GM21723 (cell line): ENCODE measurements around the gene ADCY3.

Source experiments
- ATAC-seq: cut with Tn5 transposase; IDR thresholded peaks from one replicate; pipeline ENCODE4 v1.9.1; 2021; ENCODE audit warnings: mild to moderate bottlenecking, moderate library complexity; ENCODE audit not compliant: unreplicated experiment

Gene ADCY3

GRCh38 chr2:24906466-24906865, 13.6 kb downstream of the ADCY3 start:
- no peak for ATAC-seq

- ATAC-seq = no peak
Measured at GRCh38 chr2:24903161-24904103, 16.6 kb downstream of the ADCY3 start.

- ATAC-seq = no peak
Measured at GRCh38 chr2:24899361-24899910, 20.6 kb downstream of the ADCY3 start.

DNA sequence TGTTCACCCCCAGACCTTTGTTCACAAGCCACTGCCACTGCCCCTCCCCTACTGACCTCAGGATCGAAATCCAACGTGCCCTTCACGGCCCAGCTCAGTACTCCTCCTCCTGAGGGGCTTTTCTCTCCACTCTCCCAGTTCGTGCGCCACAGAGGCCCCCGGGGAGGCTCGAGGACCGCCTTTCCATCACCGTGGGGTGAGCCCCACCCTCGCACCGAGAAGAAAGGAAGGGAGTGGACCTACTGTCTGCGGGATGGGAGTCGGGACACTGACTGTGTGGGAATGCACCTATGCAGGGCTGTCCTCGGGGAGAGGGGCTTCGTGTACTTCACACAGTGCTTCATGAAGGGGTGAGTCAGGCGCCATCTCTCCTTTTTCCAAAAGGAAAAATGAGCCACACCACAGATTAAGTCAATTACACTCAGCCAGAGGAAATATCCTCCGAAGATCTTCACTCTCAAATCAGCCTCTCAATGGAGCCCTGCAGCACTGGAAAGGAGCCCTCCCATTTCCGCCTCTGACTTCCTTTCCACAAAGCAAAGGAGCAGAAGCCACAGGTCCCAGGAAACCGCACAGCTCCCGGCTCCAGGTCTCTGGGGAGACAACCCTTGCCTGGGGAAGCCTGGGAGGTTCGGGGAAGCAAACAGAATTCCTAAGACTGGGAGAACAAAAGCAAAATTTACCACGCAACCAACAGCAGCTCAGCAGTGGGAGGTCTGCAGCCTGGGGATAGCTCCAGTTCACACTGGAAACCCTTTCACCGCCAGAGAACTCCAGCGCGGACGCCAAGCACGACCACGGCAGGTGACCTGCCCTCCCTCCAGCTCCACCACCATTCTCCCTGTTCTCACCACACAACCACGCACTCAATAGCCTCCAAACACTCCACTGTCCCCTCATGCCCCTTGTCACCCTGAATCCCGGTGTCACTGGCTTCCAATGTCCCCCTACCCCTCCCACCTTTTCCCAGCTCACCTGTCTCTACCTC, 21.6 kb downstream of the ADCY3 start:
- ATAC-seq = no peak

DNA sequence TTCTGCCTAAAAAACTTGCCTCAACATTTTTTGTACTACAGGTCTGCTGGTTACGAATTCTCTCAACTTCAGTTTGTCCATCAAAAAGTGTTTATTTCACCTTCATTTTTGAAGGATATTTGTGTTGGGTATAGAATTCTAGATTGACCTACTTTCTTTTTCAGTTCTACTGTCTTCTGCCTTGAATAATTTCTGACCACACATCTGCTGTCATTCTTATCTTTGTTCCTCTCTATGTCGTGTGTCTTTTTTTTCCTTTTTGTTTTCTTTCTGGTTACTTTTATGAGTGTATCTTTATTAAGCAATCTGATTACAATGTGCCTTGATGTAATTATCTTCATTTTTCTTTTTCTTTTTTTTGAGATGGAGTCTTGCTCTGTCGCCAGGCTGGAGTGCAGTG, 25.3 kb downstream of the ADCY3 start:
- no peak for ATAC-seq

DNA sequence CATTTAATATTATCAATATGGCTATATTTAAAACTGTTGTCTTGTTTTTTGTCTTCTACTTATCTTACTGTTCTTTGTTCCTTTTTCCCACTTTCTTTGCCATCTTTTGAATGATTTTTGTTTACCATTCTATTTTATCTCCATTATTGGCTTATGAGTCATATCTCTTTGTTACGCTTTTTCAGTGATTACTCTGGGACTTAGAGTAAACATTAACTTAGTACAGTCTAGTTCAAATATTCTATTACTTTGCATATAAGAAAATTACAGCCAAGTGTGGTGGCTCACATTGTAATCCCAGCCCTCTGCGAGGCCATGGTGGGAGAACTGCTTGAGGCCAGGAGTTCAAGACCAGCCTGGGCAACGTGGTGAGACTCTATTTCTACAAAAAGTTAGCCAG, 26.1 kb downstream of the ADCY3 start:
- ATAC-seq = no peak

DNA sequence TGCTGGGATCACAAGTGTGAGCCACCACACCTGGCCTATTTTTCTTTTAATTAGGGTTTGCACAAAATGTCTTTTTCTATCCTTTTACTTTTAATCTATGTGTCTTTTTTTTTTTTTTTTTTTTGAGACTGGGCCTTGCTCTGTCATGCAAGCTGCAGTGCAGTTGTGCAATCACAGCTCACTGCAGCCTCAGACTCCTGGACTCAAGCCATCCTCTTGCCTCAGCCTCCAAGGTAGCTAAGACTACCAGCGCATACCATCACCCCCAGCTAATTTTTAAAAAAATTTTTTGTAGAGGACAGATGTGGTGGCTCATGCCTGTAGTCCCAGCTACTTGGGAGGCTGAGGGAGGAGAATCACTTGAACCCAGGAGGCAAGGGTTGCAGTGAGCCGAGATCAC, 27.1 kb downstream of the ADCY3 start:
- ATAC-seq = no peak

DNA sequence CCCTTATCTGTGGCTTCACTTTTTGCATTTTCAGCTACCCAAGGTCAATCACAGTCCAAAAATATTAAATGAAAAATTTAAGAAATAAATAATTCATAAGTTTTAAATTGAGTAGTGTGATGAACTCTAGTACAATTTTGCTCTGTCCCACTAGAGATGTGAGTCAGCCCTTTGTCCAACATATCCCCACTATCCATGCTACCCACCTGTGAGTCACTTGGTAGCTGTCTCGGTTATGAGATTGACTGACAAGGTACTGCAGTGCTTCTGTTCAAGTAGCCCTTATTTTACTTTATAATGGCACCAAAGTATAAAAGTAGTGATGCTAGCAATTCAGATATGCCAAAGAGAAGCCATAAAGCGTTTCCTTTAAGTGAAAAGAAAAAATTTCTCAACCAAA, 28.8 kb downstream of the ADCY3 start:
- ATAC-seq = no peak

DNA sequence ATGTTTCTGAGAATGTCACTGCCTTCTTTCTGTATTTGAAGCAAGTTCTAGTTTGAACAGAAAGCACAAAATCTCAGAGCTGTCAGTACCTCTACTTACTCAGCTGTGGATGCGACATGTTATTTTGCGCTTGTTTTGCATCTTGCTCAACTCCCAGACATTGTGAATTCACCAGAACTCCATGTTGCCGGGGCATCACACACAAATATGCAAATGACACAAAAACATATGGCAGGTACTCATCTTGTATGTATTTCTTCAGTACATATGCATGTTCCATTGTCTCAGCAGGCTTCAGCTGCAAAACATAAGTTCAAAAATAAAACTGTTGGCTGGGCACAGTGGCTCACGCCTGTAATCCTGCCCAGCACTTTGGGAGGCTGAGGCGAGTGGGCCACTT, 30.8 kb downstream of the ADCY3 start:
- no peak for ATAC-seq

DNA sequence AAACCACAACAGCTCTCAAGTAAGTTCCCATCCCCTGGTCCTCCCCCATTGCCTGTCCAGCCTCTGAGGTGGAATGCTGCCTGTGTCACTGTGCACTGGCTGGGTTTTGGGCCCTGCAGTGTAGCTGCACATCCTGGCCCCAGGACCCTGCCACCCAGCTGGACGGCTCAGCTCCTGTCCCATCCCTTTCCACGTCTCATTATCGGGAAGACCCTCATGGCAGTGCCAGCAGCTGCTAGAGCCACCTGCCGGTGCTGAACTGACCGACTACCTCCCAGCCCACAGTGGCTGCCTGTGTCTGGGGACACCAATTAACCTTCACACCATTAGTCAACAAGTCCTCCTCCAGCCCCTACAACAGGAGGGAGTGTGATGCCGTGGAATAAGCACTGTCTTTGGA, 31.9 kb downstream of the ADCY3 start:
- ATAC-seq = no peak

GRCh38 chr2:24887307-24887874, 32.6 kb downstream of the ADCY3 start:
- no peak for ATAC-seq

DNA sequence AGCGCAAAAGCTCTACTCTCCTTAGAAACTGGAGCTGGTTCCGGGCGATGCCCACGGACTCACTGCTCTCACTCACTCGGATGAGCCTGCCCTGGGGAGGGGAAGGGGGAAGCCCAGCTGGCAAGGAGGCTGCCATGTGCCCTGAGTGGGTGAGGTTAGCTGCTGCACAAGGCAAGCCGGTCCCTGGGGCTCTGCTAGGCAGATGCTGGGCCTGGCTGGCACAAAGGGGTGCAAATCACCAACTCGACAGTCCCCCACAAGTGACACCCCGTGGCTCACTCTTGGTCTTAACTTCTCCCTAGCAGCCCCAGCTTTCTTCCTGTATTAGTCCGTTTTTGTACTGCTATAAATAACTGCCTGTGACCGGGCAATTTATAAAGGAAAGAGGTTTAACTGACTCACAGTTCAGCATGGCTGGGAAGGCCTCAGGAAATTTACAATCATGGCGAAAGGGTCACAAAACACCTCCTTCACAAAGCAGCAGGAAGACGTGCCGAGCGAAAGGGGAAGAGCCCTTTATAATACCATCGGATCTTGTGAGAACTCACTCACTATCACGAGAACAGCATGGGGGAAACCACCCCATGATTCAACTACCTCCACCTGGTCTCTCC, 33.2 kb downstream of the ADCY3 start:
- no peak for ATAC-seq

DNA sequence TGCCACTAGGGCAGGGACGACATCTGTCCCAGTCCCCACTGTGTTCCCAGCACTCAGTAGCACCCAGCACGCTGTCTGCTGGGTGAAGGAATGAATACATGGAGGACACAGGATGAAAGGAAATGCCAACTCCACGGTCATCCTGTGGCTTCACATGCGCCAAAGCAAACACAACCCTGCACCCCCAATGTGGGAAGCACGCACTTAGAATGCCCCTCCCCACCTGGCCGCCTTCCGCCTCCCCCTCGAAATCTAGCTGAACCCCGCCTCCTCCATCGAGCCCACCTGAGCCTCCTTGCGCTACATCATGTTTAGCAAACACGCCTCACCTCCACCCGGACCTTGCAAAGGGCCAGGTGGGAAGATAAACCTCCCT, 33.9 kb downstream of the ADCY3 start:
- ATAC-seq = no peak

GRCh38 chr2:24885221-24886125, 34.6 kb downstream of the ADCY3 start:
- ATAC-seq = no peak

GRCh38 chr2:24883946-24884345, 36.1 kb downstream of the ADCY3 start:
- no peak for ATAC-seq

DNA sequence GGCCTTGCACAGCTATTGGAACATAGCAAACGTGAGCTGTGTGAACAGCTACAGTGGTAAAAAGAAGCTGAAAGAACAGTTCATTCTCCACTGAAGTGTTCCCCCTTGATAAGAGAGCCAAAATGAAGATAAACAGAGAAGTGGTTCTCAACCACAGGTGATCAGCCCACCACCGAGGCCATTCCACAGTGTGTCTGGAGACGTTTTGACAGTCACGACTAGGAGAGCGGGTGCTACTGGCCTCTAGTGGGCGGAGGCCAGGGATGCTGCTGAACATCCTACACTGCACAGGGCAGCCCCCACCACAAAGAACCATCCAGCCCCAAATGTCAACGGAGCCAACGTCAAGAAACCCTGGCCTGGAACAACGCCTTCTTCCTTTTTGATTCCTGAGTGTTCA, 38.4 kb downstream of the ADCY3 start:
- no peak for ATAC-seq

- ATAC-seq = no peak
Measured at GRCh38 chr2:24881158-24881557, 38.9 kb downstream of the ADCY3 start.

GRCh38 chr2:24878341-24878740, 41.7 kb downstream of the ADCY3 start:
- ATAC-seq = no peak

DNA sequence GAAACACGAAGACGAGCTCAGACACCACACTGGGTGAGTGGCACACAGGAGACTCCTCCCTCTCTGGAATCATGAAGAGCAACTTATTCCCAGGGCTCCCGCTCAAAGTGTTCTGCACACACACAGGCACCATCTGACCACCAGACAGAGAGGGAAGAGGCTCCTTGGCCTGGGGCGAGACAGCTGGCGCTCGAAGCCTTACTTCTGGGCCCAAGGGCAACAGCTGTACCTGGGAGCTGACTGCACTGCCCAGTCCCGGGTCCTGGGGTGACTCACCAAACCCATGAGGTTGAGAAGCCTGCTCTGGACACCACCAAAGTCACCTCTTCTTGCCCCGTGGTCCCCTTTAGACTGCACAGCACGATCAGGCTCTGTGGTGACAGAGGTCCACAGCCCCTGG, 42.4 kb downstream of the ADCY3 start:
- no peak for ATAC-seq

- no peak for ATAC-seq
Measured at GRCh38 chr2:24877067-24877466, 43.0 kb downstream of the ADCY3 start.
